HEK293 (cell line): ENCODE results near the gene SUMF1.

ENCODE experiments used
- EGR2 ChIP-seq: fragments of 450-650 bp; formaldehyde crosslinking; IDR thresholded peaks from 2 replicates; pipeline ENCODE4 v1.5.1; 2016; ENCODE audit warnings: low read depth, missing biosample characterization, missing genetic modification characterization
- GLIS1 ChIP-seq: fragments of 450-650 bp; formaldehyde crosslinking; IDR thresholded peaks from 2 replicates; pipeline ENCODE4 v1.5.1; 2016; ENCODE audit warnings: missing biosample characterization, missing genetic modification characterization
- HOXC10 ChIP-seq: sonication (generic); formaldehyde crosslinking; IDR thresholded peaks from 2 replicates; pipeline ENCODE4 v1.8.1; 2023; ENCODE audit warnings: mild to moderate bottlenecking, missing genetic modification reagents
- KLF9 ChIP-seq: fragments of 450-650 bp; formaldehyde crosslinking; IDR thresholded peaks from 2 replicates; pipeline ENCODE4 v1.5.1; 2016; ENCODE audit warnings: missing biosample characterization, missing genetic modification characterization, low read depth
- PRDM4 ChIP-seq: fragments of 450-650 bp; formaldehyde crosslinking; IDR thresholded peaks from 2 replicates; pipeline ENCODE4 v1.5.1; 2017; ENCODE audit warnings: missing biosample characterization, missing genetic modification characterization
- SCRT2 ChIP-seq: fragments of 450-650 bp; formaldehyde crosslinking; IDR thresholded peaks from 2 replicates; pipeline ENCODE4 v1.5.1; 2016; ENCODE audit warnings: missing biosample characterization, missing genetic modification characterization
- SP3 ChIP-seq: fragments of 450-650 bp; formaldehyde crosslinking; IDR thresholded peaks from 2 replicates; pipeline ENCODE4 v1.5.1; 2016; ENCODE audit warnings: missing biosample characterization, missing genetic modification characterization
- YY1 ChIP-seq: fragments of 450-650 bp; formaldehyde crosslinking; IDR thresholded peaks from 2 replicates; pipeline ENCODE4 v1.5.1; 2018; ENCODE audit warnings: missing biosample characterization, missing genetic modification characterization
- ZBTB1 ChIP-seq: fragments of 450-650 bp; formaldehyde crosslinking; IDR thresholded peaks from 2 replicates; pipeline ENCODE4 v1.5.1; 2016; ENCODE audit warnings: missing biosample characterization, missing genetic modification characterization
- ZNF221 ChIP-seq: fragments of 450-650 bp; formaldehyde crosslinking; IDR thresholded peaks from 2 replicates; pipeline ENCODE4 v1.5.1; 2017; ENCODE audit warnings: missing biosample characterization, missing genetic modification characterization, borderline replicate concordance
- ZNF248 ChIP-seq: fragments of 450-650 bp; formaldehyde crosslinking; IDR thresholded peaks from 2 replicates; pipeline ENCODE4 v1.5.1; 2017; ENCODE audit warnings: missing biosample characterization, missing genetic modification characterization
- ZNF391 ChIP-seq: fragments of 450-650 bp; formaldehyde crosslinking; IDR thresholded peaks from 2 replicates; pipeline ENCODE4 v1.5.1; 2016; ENCODE audit warnings: low read depth, missing biosample characterization, missing genetic modification characterization, borderline replicate concordance
- ZNF660 ChIP-seq: fragments of 450-650 bp; IDR thresholded peaks from 2 replicates; pipeline ENCODE4 v1.5.1; 2018; ENCODE audit warnings: missing biosample characterization, mild to moderate bottlenecking, missing genetic modification characterization
- ZNF692 ChIP-seq: fragments of 450-650 bp; formaldehyde crosslinking; IDR thresholded peaks from 2 replicates; pipeline ENCODE4 v1.5.1; 2016; ENCODE audit warnings: missing biosample characterization, missing genetic modification characterization
- ZNF843 ChIP-seq: fragments of 450-650 bp; formaldehyde crosslinking; IDR thresholded peaks from 2 replicates; pipeline ENCODE4 v1.5.1; 2016; ENCODE audit warnings: missing biosample characterization, missing genetic modification characterization
- ZSCAN23 ChIP-seq: fragments of 450-650 bp; formaldehyde crosslinking; IDR thresholded peaks from 2 replicates; pipeline ENCODE4 v1.5.1; 2016; ENCODE audit warnings: missing biosample characterization, missing genetic modification characterization
- TF ChIP-seq, protein P1 (sequence below): fragments of 450-650 bp; formaldehyde crosslinking; IDR thresholded peaks from 2 replicates; pipeline ENCODE4 v1.5.1; 2016; ENCODE audit warnings: missing biosample characterization, missing genetic modification characterization
- TF ChIP-seq, protein P2 (sequence below): fragments of 450-650 bp; formaldehyde crosslinking; IDR thresholded peaks from 2 replicates; pipeline ENCODE4 v1.5.1; 2016; ENCODE audit warnings: missing biosample characterization, missing genetic modification characterization
- TF ChIP-seq, protein P3 (sequence below): fragments of 450-650 bp; formaldehyde crosslinking; IDR thresholded peaks from 2 replicates; pipeline ENCODE4 v1.5.1; 2016; ENCODE audit warnings: missing biosample characterization, missing genetic modification characterization
- TF ChIP-seq, protein P4 (sequence below): fragments of 450-650 bp; formaldehyde crosslinking; IDR thresholded peaks from 2 replicates; pipeline ENCODE4 v1.5.1; 2017; ENCODE audit warnings: missing biosample characterization, missing genetic modification characterization
- TF ChIP-seq, protein P5 (sequence below): fragments of 450-650 bp; formaldehyde crosslinking; IDR thresholded peaks from 2 replicates; pipeline ENCODE4 v1.5.1; 2016; ENCODE audit warnings: missing biosample characterization, missing genetic modification characterization

The SUMF1 gene

DNA sequence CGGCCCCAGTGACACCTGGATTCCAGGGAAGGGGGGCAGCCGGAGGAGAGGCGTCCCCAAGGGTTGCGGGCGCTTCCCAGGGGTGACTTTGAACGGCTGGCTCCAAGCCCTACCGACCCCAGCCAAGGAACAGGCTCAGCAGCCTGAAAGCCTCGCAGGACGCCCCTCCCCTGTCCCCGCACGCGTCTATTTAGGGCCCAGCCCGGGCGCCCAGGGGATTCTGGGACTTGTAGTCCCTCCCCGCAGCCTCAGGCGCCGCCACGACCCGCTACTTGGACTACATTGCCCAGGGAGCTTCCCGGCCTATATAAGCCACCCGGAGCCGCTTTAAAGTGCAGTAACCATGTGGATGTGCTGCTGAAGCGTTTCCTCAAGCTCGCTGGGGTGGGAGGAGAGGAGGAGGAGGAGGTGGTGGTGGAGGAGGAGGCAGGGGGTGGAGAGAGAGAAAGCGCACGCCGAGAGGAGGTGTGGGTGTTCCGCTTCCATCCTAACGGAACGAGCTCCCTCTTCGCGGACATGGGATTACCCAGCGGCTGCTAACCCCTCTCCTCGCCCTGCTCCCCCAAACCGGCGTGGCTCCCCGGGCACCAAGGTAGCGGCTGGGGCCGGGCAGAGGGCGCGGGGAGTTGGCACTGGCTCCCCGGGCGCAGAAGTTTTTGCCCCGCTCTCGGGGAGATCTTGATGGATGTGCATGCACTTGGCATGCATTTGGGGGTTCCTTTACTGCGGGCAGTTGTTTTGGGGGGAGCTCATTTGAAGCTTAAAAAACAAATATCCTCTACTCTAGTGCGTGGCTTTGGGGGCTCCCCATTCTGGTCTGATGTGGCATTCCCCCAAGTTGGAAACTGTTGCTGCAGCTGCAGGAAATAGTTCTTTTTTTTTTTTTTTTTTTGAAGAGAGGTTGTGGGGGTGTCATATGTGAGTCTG lies 26.2 kb upstream of the SUMF1 start, which contains the start of gene ITPR1 (continued):
- peak; percentile 99 for TF ChIP-seq EGR2 (tag by site-specific recombination)
- TF ChIP-seq GLIS1 (tag by site-specific recombination): peak; percentile 36; the same call in 1 of the 2 replicates
- TF ChIP-seq PRDM4: 0 out of 2 replicates have a peak, but pooled peaks have one; percentile 40
- 0 out of 2 replicates have a peak, but pooled peaks have one; percentile 21 for TF ChIP-seq ZNF843 (tag by site-specific recombination)
- TF ChIP-seq, protein P1, sequence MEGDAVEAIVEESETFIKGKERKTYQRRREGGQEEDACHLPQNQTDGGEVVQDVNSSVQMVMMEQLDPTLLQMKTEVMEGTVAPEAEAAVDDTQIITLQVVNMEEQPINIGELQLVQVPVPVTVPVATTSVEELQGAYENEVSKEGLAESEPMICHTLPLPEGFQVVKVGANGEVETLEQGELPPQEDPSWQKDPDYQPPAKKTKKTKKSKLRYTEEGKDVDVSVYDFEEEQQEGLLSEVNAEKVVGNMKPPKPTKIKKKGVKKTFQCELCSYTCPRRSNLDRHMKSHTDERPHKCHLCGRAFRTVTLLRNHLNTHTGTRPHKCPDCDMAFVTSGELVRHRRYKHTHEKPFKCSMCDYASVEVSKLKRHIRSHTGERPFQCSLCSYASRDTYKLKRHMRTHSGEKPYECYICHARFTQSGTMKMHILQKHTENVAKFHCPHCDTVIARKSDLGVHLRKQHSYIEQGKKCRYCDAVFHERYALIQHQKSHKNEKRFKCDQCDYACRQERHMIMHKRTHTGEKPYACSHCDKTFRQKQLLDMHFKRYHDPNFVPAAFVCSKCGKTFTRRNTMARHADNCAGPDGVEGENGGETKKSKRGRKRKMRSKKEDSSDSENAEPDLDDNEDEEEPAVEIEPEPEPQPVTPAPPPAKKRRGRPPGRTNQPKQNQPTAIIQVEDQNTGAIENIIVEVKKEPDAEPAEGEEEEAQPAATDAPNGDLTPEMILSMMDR (tag by site-specific recombination): peak; percentile 47; the same call in 1 of the 2 replicates
- TF ChIP-seq, protein P2, sequence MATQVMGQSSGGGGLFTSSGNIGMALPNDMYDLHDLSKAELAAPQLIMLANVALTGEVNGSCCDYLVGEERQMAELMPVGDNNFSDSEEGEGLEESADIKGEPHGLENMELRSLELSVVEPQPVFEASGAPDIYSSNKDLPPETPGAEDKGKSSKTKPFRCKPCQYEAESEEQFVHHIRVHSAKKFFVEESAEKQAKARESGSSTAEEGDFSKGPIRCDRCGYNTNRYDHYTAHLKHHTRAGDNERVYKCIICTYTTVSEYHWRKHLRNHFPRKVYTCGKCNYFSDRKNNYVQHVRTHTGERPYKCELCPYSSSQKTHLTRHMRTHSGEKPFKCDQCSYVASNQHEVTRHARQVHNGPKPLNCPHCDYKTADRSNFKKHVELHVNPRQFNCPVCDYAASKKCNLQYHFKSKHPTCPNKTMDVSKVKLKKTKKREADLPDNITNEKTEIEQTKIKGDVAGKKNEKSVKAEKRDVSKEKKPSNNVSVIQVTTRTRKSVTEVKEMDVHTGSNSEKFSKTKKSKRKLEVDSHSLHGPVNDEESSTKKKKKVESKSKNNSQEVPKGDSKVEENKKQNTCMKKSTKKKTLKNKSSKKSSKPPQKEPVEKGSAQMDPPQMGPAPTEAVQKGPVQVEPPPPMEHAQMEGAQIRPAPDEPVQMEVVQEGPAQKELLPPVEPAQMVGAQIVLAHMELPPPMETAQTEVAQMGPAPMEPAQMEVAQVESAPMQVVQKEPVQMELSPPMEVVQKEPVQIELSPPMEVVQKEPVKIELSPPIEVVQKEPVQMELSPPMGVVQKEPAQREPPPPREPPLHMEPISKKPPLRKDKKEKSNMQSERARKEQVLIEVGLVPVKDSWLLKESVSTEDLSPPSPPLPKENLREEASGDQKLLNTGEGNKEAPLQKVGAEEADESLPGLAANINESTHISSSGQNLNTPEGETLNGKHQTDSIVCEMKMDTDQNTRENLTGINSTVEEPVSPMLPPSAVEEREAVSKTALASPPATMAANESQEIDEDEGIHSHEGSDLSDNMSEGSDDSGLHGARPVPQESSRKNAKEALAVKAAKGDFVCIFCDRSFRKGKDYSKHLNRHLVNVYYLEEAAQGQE (tag by site-specific recombination): peak; percentile 58; the same call in 1 of the 2 replicates
- 0 out of 2 replicates have a peak, but pooled peaks have one; percentile 20 for TF ChIP-seq ZNF248 (tag by site-specific recombination)
- TF ChIP-seq, protein P3, sequence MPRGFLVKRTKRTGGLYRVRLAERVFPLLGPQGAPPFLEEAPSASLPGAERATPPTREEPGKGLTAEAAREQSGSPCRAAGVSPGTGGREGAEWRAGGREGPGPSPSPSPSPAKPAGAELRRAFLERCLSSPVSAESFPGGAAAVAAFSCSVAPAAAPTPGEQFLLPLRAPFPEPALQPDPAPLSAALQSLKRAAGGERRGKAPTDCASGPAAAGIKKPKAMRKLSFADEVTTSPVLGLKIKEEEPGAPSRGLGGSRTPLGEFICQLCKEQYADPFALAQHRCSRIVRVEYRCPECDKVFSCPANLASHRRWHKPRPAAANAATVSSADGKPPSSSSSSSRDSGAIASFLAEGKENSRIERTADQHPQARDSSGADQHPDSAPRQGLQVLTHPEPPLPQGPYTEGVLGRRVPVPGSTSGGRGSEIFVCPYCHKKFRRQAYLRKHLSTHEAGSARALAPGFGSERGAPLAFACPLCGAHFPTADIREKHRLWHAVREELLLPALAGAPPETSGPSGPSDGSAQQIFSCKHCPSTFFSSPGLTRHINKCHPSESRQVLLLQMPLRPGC: peak; percentile 70; the same call in 1 of the 2 replicates
- peak; percentile 67; the same call in 1 of the 2 replicates for TF ChIP-seq YY1 (tag by site-specific recombination)
- TF ChIP-seq, protein P4, sequence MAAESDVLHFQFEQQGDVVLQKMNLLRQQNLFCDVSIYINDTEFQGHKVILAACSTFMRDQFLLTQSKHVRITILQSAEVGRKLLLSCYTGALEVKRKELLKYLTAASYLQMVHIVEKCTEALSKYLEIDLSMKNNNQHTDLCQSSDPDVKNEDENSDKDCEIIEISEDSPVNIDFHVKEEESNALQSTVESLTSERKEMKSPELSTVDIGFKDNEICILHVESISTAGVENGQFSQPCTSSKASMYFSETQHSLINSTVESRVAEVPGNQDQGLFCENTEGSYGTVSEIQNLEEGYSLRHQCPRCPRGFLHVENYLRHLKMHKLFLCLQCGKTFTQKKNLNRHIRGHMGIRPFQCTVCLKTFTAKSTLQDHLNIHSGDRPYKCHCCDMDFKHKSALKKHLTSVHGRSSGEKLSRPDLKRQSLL (tag by site-specific recombination): peak; percentile 74
- peak; percentile 75 for TF ChIP-seq KLF9 (tag by site-specific recombination)
- 0 out of 2 replicates have a peak, but pooled peaks have one; percentile 55 for TF ChIP-seq ZSCAN23 (tag by site-specific recombination)
- peak; percentile 73 for TF ChIP-seq ZNF660 (tag by site-specific recombination)
- TF ChIP-seq ZBTB1: peak; percentile 82; the same call in 1 of the 2 replicates
- peak; percentile 81 for TF ChIP-seq ZNF692
- TF ChIP-seq, protein P5, sequence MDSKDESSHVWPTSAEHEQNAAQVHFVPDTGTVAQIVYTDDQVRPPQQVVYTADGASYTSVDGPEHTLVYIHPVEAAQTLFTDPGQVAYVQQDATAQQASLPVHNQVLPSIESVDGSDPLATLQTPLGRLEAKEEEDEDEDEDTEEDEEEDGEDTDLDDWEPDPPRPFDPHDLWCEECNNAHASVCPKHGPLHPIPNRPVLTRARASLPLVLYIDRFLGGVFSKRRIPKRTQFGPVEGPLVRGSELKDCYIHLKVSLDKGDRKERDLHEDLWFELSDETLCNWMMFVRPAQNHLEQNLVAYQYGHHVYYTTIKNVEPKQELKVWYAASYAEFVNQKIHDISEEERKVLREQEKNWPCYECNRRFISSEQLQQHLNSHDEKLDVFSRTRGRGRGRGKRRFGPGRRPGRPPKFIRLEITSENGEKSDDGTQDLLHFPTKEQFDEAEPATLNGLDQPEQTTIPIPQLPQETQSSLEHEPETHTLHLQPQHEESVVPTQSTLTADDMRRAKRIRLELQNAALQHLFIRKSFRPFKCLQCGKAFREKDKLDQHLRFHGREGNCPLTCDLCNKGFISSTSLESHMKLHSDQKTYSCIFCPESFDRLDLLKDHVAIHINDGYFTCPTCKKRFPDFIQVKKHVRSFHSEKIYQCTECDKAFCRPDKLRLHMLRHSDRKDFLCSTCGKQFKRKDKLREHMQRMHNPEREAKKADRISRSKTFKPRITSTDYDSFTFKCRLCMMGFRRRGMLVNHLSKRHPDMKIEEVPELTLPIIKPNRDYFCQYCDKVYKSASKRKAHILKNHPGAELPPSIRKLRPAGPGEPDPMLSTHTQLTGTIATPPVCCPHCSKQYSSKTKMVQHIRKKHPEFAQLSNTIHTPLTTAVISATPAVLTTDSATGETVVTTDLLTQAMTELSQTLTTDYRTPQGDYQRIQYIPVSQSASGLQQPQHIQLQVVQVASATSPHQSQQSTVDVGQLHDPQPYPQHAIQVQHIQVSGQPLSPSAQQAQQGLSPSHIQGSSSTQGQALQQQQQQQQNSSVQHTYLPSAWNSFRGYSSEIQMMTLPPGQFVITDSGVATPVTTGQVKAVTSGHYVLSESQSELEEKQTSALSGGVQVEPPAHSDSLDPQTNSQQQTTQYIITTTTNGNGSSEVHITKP: peak; percentile 95
- TF ChIP-seq SCRT2: peak; percentile 68
- TF ChIP-seq SP3 (tag by site-specific recombination): peak; percentile 93
- peak; percentile 87 for TF ChIP-seq ZNF391
- TF ChIP-seq HOXC10 (CRISPR knock-in tag): no peak
- TF ChIP-seq ZNF221 (tag by site-specific recombination): no peak
